CD4-positive, alpha-beta T cell treated with Interleukin-10 for 1 hour (primary cell): ENCODE measurements around the gene SLC25A48.

Source experiments
- DNase-seq: peaks from one replicate; pipeline ENCODE4 v3.0.0-alpha.2; 2020

Gene SLC25A48

DNA sequence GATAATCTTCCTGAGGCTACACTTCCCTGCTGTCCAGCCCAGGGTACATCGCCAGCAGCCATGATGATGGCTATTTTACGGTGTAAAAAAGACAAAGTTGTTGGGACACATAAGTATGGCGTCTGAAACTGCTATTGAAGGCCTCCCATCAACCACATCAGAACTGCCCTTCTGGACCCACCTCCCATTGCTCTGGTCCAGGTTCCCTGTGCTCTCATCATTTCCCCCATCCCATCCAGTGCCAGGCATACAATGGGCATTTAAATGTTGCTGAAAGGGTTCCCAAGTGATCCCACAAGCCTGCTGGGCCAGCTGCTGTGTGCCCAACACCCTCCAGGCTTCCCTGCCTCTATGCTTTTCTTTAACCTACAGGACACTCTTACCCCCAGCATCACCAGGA lies 50.6 kb downstream of the SLC25A48 start:
- DNase-seq = no peak

DNA sequence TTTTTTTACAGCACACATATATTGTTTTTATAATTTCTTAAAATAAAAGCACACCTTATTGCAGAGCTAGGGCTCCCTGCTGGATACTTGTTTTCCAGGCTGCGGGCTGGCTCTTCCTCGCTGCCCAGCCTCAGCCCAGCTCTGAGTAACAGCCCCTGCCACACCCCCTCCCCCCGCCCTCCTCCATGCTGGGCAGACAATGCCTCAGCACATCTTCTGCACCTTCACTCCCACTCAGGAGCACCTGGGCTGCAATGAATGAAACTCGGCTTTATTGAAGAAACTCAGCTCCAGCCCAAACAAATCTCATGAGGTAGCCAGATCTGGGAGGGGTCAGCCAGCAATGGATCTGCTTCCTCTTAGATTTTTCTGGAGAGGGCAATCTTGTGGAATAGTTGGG lies 51.7 kb downstream of the SLC25A48 start:
- DNase-seq = no peak

DNA sequence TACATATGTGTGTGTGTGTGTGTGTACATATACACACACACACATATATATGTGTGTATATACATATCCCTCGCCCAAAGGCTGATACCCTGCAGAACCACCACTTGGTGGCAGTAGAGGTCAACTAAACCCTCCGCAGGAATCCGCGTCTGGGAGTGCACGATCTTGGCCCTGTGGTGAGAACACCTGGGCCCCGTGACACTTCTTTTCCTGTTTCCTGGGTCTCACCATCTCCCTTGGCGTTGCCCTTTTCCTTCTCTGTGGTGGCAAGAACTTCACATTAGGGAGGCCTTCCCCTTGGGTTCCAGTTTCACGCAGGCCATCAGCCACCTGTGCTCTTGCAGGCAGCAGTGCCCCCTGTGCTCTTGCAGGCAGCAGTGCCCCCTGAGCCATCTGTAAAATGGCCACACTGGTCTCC lies 53.0 kb downstream of the SLC25A48 start:
- DNase-seq = peak; percentile 76

DNA sequence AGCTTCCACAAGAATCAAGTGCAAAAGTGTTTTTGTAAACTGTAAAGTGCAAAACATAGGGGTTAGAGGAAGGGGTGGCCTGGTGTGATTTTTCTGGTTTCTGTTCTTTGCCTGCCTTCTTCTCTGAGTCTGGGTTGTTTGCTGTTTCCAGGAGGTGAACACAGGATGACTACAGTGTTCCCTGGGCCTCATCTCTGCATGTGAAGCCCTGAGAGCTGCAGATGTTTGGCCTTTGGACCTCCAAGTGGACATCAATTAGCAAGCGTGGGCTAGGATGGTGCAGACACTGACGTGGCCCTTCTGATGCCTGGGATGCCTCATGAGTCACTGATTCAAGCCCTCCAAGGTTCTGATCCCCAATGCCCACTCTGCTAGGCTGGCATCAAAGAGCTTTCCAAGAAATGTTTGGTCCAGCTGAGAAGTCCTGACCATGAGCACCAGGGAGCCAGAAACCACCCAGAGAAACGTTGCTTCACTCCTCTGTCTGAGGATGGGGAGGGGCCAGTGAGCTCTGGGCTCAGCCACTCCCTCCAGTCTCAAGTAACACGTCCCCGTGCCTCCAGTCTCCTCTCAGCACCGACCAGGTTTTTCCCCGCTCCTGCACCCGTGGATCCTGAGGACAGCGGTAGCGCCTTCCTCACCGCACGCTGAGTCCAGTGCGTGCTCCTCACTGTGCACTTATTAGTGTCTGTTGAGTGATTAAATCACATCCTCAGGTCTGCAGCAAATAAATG lies 53.6 kb downstream of the SLC25A48 start:
- no peak for DNase-seq

DNA sequence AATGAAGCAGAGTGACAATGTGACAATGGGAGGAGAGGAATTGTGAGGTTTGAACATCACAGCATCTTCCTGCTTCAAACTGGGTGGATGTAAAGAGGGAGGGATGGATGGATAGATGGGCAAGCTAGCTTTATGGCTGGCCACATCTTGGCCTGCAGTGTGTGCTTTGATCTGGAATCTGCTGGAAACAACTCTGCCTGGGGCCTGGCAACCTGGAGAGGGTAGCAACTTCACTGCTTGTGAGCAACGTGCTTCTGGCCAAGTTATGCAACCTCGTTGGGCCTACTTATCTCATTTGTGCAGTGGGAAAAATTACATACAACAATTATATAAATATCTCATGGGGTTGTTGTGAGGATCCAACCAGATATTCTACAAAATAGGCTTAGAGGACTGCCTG lies 55.8 kb downstream of the SLC25A48 start:
- no peak for DNase-seq

DNA sequence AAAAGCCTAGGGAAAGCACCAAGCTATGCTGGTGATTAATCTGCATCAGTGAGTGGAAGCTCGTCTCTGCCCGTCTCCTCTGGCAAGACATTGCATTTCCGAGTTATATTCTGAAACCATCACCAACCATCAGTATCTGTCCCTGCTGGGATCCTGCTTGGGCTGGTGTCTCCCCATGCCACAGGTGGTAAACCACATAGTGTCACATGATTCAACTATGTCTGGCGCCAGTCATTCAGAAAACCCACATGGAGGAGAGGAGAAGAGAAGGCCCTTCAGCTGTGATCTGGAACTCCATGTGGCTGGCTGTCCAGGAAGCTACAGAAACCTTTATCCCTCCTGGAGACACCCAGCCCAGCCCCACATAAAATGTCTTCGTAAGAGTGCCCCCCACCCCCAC lies 56.4 kb downstream of the SLC25A48 start:
- DNase-seq = no peak

DNA sequence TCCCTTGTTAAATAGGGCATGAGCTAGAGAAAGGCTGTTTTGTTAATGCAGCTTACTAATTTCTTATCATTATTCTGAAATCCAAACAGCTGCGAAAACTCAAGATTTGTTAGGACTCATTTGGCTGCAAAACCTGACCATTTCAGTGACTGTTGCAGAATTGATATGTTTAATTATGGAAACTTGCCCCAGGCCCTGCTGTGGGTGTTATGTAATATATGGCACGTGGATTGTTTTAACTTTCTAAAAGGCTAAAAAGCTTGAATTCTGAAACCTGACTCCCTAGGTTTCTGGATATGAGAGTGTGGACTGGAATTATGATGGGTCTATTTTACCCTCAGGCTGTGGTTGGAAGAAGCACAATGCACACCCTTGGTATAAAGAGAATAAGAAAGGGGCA lies 56.8 kb downstream of the SLC25A48 start:
- DNase-seq = no peak

DNA sequence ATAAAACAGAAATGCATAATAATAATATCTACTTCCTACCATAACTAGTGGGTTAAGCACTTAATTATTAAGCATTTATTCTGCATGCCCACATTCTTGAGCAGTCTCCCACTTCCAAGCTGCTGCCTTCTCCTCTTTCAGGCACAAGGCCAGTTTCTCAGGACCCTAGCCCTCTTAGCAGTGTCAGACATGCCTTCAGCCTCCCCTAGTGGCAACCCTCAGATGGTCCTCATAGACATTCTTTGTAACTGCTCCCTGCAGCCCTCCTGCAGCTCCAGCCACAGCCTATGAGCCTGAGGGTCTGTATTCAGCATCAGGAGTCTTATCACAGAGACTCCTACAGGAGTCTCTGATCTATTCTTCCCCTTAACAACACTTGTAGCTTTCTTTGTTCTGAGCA lies 57.3 kb downstream of the SLC25A48 start:
- DNase-seq = no peak

DNA sequence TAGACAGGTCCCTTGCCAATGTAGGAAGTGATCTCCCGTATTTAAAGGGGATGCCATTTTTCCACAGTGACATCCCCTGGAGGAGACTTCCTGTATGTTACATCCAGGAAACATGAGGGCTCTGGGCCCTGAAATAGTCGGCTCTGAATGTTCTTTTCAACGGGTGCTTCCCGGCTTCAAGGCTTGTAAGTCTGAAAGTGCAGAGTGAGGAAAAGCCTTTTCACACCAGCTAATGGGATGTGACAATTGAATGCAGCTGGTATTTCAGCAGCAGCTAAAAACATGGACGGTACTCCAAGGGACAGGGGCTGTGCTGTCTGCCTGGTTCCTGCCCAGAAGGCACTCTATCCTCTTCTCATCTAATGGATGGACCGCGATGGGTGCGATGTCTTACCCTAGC lies 59.8 kb downstream of the SLC25A48 start:
- DNase-seq = no peak

DNA sequence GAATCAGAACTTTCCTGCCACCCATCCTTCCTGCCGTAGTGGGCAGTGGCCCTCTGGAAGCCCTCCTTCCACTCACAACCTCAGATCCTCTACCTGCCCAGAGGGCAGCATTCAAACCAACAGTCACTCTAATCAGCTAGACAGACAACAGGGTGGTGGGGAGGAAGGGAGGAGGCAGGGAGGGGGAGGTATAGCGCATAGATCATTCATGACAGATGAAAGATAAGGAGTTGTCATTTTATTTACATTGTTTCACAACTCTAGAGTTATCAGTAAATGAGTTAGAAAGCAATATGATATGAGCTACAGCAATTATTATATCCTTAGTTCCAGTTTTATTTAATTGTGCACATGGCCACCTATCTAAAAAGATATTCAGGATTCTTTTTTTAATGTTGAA lies 60.3 kb downstream of the SLC25A48 start:
- no peak for DNase-seq

DNA sequence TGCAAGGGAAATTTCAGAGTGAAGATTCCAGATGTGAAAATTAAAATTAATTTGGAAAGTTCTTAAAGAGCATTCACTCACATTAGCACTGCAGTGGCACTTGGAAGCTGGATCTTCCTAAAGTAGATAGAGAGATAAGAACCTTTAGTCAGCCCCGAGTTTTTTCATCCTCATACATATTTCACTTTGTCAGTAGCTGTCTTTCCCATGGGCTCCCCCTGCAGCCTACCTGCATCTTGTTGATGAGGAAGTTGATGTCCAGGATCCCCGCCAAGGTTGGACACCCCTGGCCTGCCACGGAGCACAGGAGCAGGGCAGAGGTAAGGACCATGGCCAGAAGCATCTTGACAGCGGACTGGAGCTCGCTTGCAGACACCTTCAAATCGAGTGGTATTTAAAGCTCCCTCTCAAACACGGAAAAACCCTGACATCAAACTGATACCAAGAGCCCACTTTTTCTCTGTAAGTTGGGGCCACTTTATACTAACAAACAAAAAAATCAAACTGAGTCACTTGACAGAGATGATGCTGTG lies 61.1 kb downstream of the SLC25A48 start, which contains the start of gene IL9:
Gene IL9 (minus strand): TSS at position 368 of the 533 bp plus-strand sequence. CDS start 25 bp downstream, at position 343.
- DNase-seq = no peak

DNA sequence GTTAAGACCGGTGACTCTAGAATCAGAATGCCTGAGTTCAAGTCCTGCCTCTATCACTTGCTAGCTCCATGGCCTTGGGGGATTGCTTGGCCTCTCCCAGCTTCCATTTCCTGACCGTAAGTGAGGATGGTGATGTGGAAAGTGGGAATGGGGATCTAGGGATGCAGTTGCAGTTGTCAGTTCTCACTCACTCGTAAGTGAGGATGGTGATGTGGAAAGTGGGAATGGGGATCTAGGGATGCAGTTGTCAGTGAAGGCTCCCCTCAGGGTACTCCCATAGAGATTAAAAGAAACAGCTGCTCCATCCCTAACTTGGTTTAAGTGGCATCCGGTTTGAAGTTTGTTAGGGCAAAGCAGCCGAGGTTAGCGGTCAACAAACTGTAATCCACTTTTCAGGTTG lies 64.2 kb downstream of the SLC25A48 start:
- DNase-seq = no peak

DNA sequence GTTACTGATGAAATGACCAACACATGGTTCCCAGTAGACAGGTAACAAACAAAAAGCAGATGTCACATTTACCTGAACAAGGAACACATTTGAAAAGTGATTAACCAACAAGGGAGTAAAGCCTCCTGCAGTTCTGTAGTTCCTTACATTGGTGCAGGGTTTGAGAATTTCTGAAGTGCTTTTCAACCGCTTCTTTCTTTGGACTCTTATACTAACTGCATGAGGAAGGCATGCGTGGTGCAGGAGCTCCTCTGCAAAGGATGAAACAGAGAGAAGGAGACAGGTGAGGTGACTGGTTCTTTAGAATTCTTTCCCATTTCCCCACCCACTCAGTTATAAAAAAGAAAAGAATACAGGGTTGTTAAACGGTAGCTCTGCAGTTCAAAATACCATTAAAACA lies 65.8 kb downstream of the SLC25A48 start:
- no peak for DNase-seq

DNA sequence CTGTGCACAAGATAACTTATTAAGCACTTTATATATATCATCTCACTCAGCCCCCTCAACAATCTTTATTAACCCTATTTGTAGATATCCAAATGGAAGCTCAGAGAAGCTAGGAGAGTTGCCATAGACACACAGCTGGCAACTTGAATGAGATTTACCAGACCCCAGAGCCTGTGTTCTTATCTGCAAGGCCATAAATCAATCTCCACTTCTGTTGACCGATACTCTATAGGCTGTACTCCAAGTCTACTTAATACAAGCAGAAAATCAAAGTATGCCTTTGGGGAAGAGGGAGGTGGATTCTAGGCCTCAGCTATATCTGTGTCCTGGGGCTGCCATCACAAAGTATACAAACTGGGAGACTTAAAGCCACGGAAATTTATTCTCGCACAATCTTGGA lies 67.2 kb downstream of the SLC25A48 start:
- DNase-seq = no peak

DNA sequence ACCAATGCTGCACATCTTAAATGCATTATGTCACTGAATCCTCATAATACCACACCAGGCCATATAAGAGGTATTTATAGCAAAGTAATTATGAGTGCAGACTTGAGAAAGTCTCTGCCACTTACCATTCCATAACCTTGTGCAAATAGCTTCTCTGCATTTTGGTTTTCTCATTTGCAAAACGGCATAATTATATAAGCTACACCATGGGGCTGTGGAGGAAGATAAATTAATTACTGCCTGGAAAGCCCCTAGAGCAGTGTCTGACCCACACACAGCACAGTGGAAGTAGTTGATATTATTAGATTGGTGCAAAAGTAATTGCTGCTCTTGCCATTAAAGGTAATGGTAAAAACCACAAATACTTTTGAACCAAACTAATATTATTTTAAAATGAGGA lies 70.7 kb downstream of the SLC25A48 start:
- DNase-seq = no peak

DNA sequence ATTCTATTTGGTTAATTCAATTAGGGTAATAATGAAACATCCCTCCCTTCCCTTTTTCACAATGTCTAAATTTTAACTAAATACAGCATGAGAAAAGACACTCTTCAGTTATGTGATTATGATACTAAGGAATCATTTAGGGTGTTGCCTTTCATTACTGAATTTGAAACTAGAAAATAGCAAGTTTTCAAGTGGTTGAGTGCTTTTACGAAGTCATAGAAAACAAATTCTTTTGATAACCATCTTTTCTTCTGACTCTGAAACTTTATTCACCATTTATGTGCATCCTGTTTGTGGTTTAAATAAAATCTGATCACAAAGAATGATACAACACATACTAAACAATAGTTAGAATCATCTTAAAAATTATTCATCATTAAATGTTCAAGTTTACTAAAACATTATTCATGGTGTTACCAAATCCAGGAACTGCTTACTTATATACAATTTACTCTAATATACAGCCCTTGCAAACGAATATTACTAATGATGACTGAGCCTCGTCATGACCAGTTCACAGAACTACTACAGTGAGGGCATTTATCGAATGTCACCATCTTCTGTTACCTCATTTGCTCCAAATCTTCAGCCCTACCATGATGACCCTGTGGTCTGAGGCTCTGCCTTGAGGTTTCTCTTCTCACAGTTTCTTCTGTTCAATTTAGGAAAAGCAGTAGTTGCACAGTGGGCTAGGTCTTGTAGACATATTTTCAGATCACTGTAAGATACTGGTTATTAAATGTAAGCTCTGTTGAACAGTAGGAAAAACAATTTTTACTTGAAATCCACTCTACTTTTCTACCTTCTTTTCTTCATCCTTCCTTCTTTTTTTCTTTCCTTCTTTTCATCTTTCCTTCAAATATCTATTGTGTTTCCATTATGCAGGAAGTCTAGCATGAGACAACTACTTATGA lies 79.5 kb downstream of the SLC25A48 start:
- DNase-seq = no peak

DNA sequence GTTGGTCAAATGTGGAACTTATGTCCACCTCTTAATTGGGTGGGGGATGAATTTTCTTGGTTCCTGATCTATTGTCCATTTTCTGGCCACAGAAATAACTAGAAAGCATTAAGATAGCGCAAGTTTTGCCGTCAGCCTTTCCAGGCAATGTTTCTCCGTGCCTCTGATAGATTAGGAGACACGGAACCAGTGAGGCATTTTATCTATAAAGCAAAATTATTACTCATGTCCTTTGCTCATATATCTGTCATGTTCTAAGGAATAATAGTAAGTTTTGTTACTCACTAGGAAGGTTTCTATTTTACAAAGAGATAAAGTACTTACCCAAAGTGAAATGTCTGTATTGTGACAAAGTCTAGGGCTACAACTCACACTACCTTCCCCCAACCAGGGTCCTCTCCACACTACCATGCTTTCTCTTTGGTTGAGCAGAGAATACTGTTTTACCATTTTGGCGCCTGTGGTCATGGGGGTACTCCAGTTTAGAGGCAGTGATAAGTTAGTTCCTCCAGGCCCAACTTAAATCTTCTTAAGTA lies 81.1 kb downstream of the SLC25A48 start:
- DNase-seq = no peak

DNA sequence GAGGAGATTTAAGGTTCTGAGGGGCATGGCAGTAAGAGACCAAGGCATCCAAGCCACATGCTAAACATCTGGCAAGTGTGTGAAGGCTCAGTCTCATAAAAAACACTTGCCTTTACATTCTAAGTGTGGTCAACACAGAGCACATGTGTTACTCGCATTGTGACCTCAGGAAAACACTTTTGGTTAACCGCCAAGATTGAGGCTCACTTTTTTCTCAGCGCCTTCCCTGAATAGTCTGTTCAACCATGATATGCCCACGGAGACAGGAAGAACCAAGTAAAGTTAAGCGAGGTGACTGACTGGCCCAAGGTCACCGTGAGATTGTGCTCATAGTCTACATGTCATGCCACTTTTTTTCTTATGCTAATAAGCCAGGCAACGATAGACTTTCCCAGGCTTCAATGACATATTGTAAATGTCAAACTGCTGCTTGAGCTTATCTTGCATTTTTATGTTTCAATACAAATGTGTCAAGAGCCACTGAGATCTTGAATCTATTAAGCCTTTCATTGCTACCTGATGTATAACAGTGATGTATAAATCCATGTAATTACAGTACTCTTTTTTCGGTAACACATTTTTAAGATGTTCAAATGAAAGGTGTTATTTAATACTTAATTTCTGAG lies 82.3 kb downstream of the SLC25A48 start:
- DNase-seq = peak; percentile 11

DNA sequence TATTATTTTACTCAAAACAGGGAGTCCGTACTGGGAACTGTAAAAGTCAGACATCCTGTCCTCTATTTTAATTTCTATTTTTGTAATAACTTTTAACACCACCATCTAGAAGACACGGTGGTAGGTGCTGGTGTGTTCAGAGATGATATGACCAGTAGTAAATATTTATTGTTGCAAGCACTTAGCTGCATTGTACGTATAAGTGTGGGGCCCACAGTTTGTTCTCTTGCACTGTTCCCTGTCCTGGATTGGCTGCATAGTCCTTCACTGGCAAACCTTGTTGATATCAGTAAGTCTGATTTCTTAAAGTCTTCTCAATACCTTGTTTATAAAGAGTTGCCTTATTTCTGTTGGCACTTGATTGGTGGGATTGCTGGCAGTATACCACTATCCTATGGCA lies 85.7 kb downstream of the SLC25A48 start:
- no peak for DNase-seq

DNA sequence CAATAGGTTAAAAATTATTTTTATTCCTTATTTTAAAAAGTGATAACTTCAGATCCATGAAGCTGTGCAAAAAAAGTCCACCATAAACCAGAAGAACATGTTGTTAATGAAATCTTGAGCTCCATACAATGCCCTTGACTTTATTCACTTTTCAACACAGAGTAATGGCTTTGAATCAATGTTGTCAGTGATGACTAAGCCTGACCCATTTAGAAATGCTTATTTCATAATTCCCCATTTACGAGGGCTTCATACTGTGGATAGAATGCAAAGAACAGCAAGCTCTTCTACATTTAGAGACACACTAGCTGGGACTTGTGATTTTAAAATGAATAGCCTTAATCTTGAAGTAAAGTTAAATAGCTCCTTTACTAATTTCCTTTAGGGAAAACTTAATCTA lies 86.9 kb downstream of the SLC25A48 start:
- DNase-seq = no peak

DNA sequence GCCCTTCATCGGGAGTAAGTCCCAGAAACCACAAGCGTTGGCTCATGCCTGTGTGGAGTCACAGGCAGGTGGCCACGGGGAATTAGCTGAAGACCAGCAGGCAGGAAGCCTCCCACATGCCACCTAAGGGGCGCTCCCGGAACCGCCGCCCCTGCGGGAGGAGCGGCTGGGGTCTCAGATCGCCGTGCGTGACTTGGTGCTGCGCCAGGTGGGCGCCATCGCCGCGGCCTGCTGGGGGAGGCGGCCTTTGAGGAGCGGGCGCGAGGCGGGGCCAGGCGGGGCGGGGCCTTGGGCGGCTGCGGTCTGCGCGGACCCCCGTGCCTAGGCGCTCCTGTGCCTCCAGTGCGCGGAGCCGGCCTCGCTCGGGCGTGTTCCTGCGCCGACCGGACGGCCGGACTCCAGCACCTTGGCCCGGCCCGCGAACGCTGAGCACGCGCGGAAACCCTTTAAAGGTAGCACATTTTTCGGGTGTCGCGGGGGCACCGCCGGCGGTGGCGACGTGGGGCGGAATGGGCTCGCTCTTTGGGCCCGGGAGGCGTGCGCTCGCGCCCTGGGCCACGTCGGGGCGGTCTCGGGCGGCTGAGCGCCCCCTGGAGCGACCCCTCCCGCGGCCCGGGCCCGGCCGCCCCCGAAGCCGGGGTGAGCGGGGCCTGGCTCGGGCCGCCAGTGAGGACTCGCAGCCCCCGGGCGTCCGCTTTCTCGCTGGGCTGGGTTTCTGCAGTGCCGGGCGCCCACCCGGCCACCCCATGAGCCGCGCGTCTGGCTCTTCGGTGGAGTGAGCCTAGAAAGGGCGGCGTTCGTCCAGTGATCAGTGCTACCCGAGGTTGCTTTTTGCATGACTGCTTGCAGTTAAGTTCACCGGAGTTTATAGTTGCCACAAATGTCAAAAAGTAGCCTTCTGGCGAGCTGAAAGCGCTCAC lies 95.8 kb downstream of the SLC25A48 start:
- no peak for DNase-seq

DNA sequence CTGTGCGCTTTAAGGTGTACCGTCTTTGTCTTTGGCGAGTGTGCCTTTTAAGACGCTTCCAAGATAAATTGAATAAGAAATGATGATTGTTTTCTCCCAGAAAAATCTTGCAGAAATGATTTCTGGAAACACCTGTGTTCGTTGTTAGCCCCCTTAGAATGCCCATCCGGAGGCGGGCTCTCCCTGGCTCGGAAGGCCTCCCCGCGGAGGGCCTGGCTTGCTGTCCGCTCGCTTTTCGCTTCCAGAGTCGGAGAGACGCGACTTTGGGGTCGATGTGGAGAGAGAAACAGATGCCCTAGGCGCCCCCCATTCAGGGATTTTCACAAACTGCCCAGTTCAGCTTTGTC lies 96.5 kb downstream of the SLC25A48 start:
- DNase-seq = no peak
